ENCODE results near the gene PIWIL1.

The PIWIL1 gene

GRCh38 chr12:130372936-130373335 lies 35.2 kb downstream of the PIWIL1 start:
- TF ChIP-seq, protein P1, sequence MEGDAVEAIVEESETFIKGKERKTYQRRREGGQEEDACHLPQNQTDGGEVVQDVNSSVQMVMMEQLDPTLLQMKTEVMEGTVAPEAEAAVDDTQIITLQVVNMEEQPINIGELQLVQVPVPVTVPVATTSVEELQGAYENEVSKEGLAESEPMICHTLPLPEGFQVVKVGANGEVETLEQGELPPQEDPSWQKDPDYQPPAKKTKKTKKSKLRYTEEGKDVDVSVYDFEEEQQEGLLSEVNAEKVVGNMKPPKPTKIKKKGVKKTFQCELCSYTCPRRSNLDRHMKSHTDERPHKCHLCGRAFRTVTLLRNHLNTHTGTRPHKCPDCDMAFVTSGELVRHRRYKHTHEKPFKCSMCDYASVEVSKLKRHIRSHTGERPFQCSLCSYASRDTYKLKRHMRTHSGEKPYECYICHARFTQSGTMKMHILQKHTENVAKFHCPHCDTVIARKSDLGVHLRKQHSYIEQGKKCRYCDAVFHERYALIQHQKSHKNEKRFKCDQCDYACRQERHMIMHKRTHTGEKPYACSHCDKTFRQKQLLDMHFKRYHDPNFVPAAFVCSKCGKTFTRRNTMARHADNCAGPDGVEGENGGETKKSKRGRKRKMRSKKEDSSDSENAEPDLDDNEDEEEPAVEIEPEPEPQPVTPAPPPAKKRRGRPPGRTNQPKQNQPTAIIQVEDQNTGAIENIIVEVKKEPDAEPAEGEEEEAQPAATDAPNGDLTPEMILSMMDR (IDR thresholded peaks at IDR 0.05; ENCODE audit: insufficient read depth, low read length, poor library complexity, severe bottlenecking): no peak
- no peak for TF ChIP-seq EZH2phosphoT487 (conservative IDR thresholded peaks at IDR 0.05; ENCODE audit: low read length)
- no peak overlapping the region for H3K4me2 ChIP-seq (ENCODE audit: low read depth, low read length, poor library complexity, severe bottlenecking)
- no peak overlapping the region for H3K27ac ChIP-seq (ENCODE audit: low read depth, low read length)
- H3K79me2 ChIP-seq (ENCODE audit: insufficient read depth, low read length): no peaks in the 10 kb centered on the region
- H3K9me3 ChIP-seq (ENCODE audit: insufficient read depth, low read length): no peaks in the 10 kb centered on the region
- no peaks in the 10 kb centered on the region for H3K36me3 ChIP-seq (ENCODE audit: low read length)
- H3K4me3 ChIP-seq (ENCODE audit: insufficient read depth, low read length, poor library complexity, severe bottlenecking): no peak overlapping the region
- no peak overlapping the region for H3K9ac ChIP-seq (ENCODE audit: low read length)
- H3K27me3 ChIP-seq (ENCODE audit: low read length): no peaks in the 10 kb centered on the region
- H3F3A ChIP-seq (ENCODE audit: insufficient read depth): no peaks in the 10 kb centered on the region
- no peaks in the 10 kb centered on the region for H4K20me1 ChIP-seq (ENCODE audit: low read depth, low read length)
- H3K9me2 ChIP-seq (replicated peaks; ENCODE audit: insufficient read depth, low read length): no peaks in the 10 kb centered on the region
- H2AFZ ChIP-seq (ENCODE audit: low read depth, low read length, severe bottlenecking): no peak overlapping the region

DNA sequence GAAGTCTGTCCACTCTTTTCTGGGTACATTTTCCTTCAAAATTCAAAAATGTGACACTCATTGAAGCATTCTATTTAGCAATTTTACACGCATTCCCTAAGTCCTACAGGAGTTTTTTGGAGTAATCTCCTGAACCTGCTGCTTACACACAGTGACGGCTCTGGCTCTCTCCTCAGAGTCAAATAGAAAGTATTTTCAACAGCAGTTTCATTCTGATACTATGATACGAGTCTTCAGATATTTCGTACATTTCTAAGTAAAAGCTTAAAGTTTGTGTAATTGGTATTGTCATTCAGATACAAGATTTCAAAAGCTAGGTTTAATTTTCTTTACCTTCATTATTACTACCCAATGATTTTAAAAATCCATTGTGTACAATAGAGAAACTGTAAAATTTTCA lies 36.4 kb downstream of the PIWIL1 start:
- Histone ChIP-seq H3K9ac (ENCODE audit: low read length) (no peak overlapping the region), H3K27ac (ENCODE audit: low read depth, low read length) (no peak overlapping the region), H4K20me1 (ENCODE audit: low read depth, low read length) (no peaks in the 10 kb centered on the region), H3F3A (ENCODE audit: insufficient read depth) (no peaks in the 10 kb centered on the region), H3K9me2 (replicated peaks; ENCODE audit: insufficient read depth, low read length) (no peaks in the 10 kb centered on the region), H3K4me3 (ENCODE audit: insufficient read depth, low read length, poor library complexity, severe bottlenecking) (no peak overlapping the region), H3K79me2 (ENCODE audit: insufficient read depth, low read length) (no peaks in the 10 kb centered on the region), H3K36me3 (ENCODE audit: low read length) (no peaks in the 10 kb centered on the region), H3K27me3 (ENCODE audit: low read length) (no peaks in the 10 kb centered on the region), H3K9me3 (ENCODE audit: insufficient read depth, low read length) (no peaks in the 10 kb centered on the region), H3K4me2 (ENCODE audit: low read depth, low read length, poor library complexity, severe bottlenecking) (no peak overlapping the region), H2AFZ (ENCODE audit: low read depth, low read length, severe bottlenecking) (no peak overlapping the region)
- TF ChIP-seq, protein P1 (IDR thresholded peaks at IDR 0.05; ENCODE audit: insufficient read depth, low read length, poor library complexity, severe bottlenecking): no peak
- TF ChIP-seq EZH2phosphoT487 (conservative IDR thresholded peaks at IDR 0.05; ENCODE audit: low read length): no peak

GRCh38 chr12:130375296-130376287 lies 37.9 kb downstream of the PIWIL1 start:
- Histone ChIP-seq H3K4me2 (ENCODE audit: low read depth, low read length, poor library complexity, severe bottlenecking) (no peak overlapping the region), H3K27me3 (ENCODE audit: low read length) (no peaks in the 10 kb centered on the region), H3K79me2 (ENCODE audit: insufficient read depth, low read length) (no peaks in the 10 kb centered on the region), H3K27ac (ENCODE audit: low read depth, low read length) (no peak overlapping the region), H2AFZ (ENCODE audit: low read depth, low read length, severe bottlenecking) (no peak overlapping the region), H4K20me1 (ENCODE audit: low read depth, low read length) (no peaks in the 10 kb centered on the region), H3K36me3 (ENCODE audit: low read length) (no peaks in the 10 kb centered on the region), H3F3A (ENCODE audit: insufficient read depth) (no peaks in the 10 kb centered on the region), H3K9me2 (replicated peaks; ENCODE audit: insufficient read depth, low read length) (no peaks in the 10 kb centered on the region), H3K9me3 (ENCODE audit: insufficient read depth, low read length) (no peaks in the 10 kb centered on the region), H3K9ac (ENCODE audit: low read length) (no peak overlapping the region), H3K4me3 (ENCODE audit: insufficient read depth, low read length, poor library complexity, severe bottlenecking) (no peak overlapping the region)
- TF ChIP-seq, protein P1 (IDR thresholded peaks at IDR 0.05; ENCODE audit: insufficient read depth, low read length, poor library complexity, severe bottlenecking): no peak
- TF ChIP-seq EZH2phosphoT487 (conservative IDR thresholded peaks at IDR 0.05; ENCODE audit: low read length): no peak

Measured in SU-DHL-6 (cell line).